Gastrocnemius medialis (tissue), 4 donors: Measurements from ENCODE around the gene RIN1.

Source experiments
- POLR2A ChIP-seq, 2 donors: fragments of 450-650 bp; IDR thresholded peaks; one replicate each; pipeline ENCODE4 v1.6.1; 2017; ENCODE audit warnings: antibody characterized with exemption in 2 of 2, mild to moderate bottlenecking in 2 of 2, moderate library complexity in 2 of 2
- TF ChIP-seq, protein P1 (sequence below), 5 experiments: fragments of 450-650 bp in 3 of 5; fragments of 200-600 bp in 2 of 5; sonication (generic) in 2 of 5; IDR thresholded peaks in 4 of 5; conservative IDR thresholded peaks in 1 of 5; 1 replicate in 4 of 5; 2 replicates in 1 of 5; pipeline ENCODE4 v1.5.1; 2016 to 2019; ENCODE audit warnings: antibody characterized with exemption in 5 of 5, mild to moderate bottlenecking in 3 of 5, moderate library complexity in 3 of 5

DNA sequence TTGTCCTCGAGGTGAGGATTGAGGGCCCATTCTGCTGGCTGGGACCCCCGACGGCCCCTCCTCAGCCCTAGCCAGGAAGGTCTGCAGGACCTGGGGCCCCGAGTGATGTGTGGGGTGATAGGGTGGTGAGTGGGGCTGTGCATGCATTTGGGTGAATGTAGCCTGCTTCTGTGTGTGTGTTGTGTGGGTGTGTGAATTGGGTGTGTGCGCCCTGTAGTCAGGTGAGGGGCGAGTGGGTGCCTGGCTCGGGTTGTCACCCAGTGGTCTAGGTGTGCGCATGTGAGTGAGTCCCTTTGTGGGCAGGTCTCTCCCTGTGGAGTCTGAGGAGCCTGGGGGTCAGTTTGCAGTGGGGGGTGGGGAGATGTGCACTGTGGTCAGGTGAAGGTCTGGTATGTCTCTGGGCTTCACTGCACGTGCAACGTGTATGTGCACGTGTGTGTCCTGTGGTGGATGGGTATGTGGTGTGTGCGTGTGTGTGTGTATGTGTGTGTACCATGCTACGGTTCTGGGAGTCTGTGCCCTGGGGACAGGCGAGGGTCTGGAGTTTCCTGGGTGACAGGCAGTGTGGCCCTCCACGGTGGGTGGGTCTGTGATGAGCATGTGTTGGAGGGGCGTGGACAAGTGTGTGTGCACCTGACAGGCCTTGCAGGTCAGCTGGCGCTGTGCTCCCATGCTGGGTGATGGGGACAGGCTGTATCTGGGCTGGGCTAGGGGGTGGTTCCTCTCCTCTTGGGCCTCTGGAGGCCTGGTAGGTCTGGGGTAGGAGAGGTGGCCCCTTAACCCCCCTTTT, 43.5 kb downstream of the RIN1 start:
- TF ChIP-seq, protein P1, sequence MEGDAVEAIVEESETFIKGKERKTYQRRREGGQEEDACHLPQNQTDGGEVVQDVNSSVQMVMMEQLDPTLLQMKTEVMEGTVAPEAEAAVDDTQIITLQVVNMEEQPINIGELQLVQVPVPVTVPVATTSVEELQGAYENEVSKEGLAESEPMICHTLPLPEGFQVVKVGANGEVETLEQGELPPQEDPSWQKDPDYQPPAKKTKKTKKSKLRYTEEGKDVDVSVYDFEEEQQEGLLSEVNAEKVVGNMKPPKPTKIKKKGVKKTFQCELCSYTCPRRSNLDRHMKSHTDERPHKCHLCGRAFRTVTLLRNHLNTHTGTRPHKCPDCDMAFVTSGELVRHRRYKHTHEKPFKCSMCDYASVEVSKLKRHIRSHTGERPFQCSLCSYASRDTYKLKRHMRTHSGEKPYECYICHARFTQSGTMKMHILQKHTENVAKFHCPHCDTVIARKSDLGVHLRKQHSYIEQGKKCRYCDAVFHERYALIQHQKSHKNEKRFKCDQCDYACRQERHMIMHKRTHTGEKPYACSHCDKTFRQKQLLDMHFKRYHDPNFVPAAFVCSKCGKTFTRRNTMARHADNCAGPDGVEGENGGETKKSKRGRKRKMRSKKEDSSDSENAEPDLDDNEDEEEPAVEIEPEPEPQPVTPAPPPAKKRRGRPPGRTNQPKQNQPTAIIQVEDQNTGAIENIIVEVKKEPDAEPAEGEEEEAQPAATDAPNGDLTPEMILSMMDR (IDR thresholded peaks at IDR 0.05 in 4 of 5, conservative IDR thresholded peaks at IDR 0.05 in 1 of 5): no peak
- no peak for TF ChIP-seq POLR2A (IDR thresholded peaks at IDR 0.05)
